ENCODE measurements around the gene NAV2.

The NAV2 gene

GRCh38 chr11:19714387-19715363 is 2.0 kb downstream of the NAV2 start:
- FAIRE-seq: peak; percentile 28
- peak; percentile 89 for DNase-seq (ENCODE audit: low spot score)

- FAIRE-seq: peak; percentile 86
- peak; percentile 94 for DNase-seq (ENCODE audit: low spot score)
Measured at GRCh38 chr11:19715373-19715772, 2.7 kb downstream of the NAV2 start.

DNA sequence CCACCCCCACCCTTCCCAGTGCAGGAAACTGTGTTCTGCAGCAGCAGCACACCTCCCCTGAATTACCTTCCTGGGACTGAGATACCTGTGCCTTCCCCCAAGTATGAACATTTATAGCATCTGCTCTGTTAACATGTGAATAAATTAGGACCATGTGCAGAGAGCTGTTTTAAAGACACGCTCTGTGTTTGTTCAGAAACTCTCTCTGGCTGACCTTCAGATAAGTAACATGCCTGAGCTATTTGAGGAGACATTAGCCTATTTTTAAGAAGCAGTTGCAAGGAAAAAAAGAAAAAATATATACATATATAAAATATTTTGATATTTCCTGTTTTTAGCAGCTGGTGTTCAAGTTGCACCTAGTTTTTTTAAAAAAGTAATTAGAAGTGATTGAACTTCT is 5.4 kb downstream of the NAV2 start:
- DNase-seq (ENCODE audit: low spot score) (no peak), FAIRE-seq (no peak)

DNA sequence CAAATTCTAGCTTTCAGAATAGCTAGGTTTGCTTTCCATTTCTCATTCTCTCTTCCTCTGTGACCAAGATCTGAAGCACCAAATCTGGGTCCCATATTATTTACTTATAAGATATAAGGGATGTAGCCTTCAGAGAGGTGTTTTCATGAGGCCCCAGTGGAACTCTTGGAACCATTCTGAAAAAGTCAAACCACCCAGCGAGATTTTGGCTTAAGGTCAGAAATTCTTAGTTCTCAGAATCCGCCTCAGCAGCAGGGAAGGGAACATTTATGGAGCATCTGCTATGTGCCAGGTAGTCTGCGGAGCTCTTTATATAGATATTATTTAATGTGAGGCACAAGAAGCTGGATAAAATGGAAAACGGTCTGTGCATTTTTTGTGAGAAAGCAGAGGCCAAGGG is 6.3 kb downstream of the NAV2 start:
- FAIRE-seq: no peak
- no peak for DNase-seq (ENCODE audit: low spot score)

DNA sequence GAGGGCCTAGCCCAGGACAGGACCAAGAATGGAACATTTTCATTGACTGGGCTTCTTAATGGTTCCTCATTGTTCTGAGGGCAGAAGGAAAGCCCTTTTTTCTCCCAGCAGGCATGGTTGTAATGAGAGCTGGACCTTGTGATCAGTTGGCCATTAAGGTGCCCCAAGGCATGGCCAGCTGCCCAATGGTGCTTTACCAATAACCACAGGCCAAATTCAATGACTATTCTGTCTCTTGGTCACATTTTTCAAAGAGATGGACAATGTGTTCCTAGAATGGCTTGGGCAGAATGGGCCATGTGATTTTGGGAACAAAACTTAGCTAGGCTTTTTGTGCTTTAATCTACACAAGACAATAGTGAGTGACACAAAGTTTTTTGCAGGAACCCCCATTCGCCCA is 7.3 kb downstream of the NAV2 start:
- no peak for FAIRE-seq
- no peak for DNase-seq (ENCODE audit: low spot score)

- FAIRE-seq (no peak), DNase-seq (ENCODE audit: low spot score) (no peak)
Measured at GRCh38 chr11:19721176-19721575, 8.5 kb downstream of the NAV2 start.

DNA sequence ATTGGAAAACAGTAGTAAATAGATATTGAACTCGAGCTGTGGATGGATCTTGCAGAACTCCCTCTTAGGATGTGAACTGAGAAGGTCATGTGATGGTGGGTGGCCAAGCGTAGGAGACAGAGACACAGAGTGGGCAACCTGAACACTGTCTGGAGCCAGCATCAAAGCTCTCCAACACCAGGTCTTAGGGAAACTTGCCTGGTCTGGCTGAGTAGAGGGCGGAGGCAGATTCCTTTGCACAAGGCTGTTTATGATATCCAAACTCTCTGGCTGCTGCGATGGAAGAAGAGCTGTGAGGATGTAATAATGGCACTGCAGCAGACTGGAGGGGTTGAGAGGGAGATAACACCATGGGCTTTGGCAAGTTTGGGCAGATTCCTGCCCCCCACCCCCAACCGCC is 10.1 kb downstream of the NAV2 start:
- no peak for DNase-seq (ENCODE audit: low spot score)
- FAIRE-seq: no peak

- FAIRE-seq (no peak), DNase-seq (ENCODE audit: low spot score) (peak; percentile 17)
Measured at GRCh38 chr11:19723572-19724342, 11.1 kb downstream of the NAV2 start.

DNA sequence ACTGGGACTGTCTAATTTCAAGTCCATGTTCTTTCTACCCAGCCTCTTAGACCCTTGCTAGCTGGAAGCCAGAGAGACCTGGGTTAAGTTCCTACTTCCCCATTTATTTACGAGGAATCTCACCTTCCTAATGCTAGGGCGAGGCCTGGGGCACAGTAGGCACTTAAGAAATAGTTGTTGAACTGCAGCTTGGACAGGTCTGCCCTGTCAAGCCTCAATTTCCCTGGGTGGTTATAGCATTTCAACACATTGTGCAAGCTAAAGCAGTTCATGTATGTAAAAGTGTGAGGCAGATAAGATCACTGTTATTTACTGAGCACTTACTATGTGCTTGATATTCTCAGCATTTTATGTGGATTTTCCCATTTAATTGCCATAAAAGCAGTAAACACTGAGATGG is 12.1 kb downstream of the NAV2 start:
- DNase-seq (ENCODE audit: low spot score) (no peak), FAIRE-seq (no peak)

DNA sequence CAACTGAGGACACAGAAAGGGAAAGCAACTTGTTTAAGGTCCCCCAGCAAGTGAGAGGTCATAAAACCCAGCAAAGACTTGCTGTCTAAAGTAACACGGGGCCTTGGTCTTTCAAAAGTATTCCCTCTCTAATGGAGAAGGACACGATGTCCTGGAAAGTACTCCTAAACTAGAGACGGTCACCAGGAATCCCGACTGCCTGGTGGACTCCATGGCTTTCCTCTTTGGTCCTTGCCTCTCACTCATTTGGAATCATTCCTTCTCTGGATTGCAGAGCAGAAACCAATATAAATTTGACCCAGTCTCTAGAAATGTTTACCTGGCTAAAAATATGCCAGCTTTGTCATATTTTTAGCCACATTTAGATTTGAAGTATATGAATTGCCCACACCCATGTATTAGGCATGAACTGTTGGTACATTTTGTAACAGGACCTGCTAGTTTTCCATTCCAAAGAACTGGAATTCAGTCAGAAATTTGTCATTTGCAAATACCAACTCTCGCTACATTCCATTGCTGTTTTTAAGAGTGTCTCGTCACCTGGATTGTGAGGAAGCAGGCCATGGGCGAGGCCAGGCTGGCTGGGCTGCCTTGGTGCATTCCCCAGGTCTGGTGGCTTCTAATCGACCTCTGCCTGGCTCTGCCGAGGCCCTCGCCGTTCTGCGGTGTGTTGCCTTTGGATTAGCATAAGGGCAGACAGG is 12.9 kb downstream of the NAV2 start:
- no peak for DNase-seq (ENCODE audit: low spot score)
- FAIRE-seq: no peak

- FAIRE-seq: no peak
- peak; percentile 38 for DNase-seq (ENCODE audit: low spot score)
Measured at GRCh38 chr11:19727246-19727645, 14.6 kb downstream of the NAV2 start.

GRCh38 chr11:19728436-19728835 is 15.8 kb downstream of the NAV2 start:
- FAIRE-seq (no peak), DNase-seq (ENCODE audit: low spot score) (no peak)

- DNase-seq (ENCODE audit: low spot score) (no peak), FAIRE-seq (no peak)
Measured at GRCh38 chr11:19729141-19729540, 16.5 kb downstream of the NAV2 start.

- DNase-seq (ENCODE audit: low spot score): no peak
- FAIRE-seq: no peak
Measured at GRCh38 chr11:19730373-19730772, 17.7 kb downstream of the NAV2 start.

GRCh38 chr11:19734171-19734570 is 21.5 kb downstream of the NAV2 start:
- DNase-seq (ENCODE audit: low spot score) (no peak), FAIRE-seq (no peak)

GRCh38 chr11:19735157-19735908 is 22.7 kb downstream of the NAV2 start:
- DNase-seq (ENCODE audit: low spot score) (no peak), FAIRE-seq (no peak)

GRCh38 chr11:19735909-19736498 is 23.4 kb downstream of the NAV2 start:
- no peak for DNase-seq (ENCODE audit: low spot score)
- FAIRE-seq: no peak

DNA sequence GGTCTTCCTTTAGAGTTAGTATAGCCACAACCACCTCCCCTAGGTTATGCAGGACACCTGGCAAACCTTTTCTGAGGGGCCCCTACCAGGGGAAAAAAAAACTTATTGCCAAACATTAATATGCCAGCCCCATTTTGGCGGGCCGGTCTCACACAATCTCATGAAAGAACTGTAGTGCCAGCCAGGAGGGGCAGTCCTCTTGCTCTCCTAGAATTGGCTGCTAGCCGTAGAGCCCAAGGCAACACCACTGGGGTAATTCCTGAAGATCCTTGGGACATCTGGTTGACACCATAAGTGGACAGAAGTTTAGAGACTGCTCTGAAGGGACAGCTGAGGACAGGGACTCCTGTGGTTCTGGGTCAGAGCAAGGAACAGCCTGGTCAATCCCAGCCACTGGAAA is 24.2 kb downstream of the NAV2 start:
- FAIRE-seq (no peak), DNase-seq (ENCODE audit: low spot score) (no peak)

GRCh38 chr11:19737575-19737974 is 24.9 kb downstream of the NAV2 start:
- DNase-seq (ENCODE audit: low spot score) (no peak), FAIRE-seq (no peak)

- DNase-seq (ENCODE audit: low spot score) (no peak), FAIRE-seq (no peak)
Measured at GRCh38 chr11:19738124-19738523, 25.5 kb downstream of the NAV2 start.

GRCh38 chr11:19739872-19740271 is 27.2 kb downstream of the NAV2 start:
- FAIRE-seq (no peak), DNase-seq (ENCODE audit: low spot score) (no peak)
